GM13977 (cell line): ENCODE measurements around the gene TXNRD1.

Source experiments
- DNase-seq: peaks from one replicate; pipeline ENCODE4 v3.0.0; 2012; ENCODE audit warnings: low spot score
- CTCF ChIP-seq: IDR thresholded peaks from 2 replicates; pipeline ENCODE4 v1.5.1; 2012; ENCODE audit warnings: mild to moderate bottlenecking, control low read depth; ENCODE audit not compliant: insufficient read depth; ENCODE audit errors: extremely low read depth, missing control alignments
- in situ Hi-C: fragments of 300-500 bp; cut with MboI; formaldehyde crosslinking; loops from one replicate; pipeline ENCODE4 v1.12.0; 2022; ENCODE audit warnings: low sequenced_read_pairs, low pct_unique_long_range_greater_than_20kb, mixed read lengths, inconsistent platforms; ENCODE audit not compliant: unreplicated experiment

TXNRD1 gene

GRCh38 chr12:104351057-104351983 is 135.7 kb downstream of the TXNRD1 start:
- no peak for TF ChIP-seq CTCF
- no peak for DNase-seq
- in situ Hi-C loops: loop anchor here (5.0 kb wide), 1 partner anchor 139 kb away; no protein-coding TSS in a partner anchor

GRCh38 chr12:104352106-104352713 is 136.6 kb downstream of the TXNRD1 start:
- TF ChIP-seq CTCF: no peak
- in situ Hi-C loops: loop anchor here (5.0 kb wide), 1 partner anchor 140 kb away; no protein-coding TSS in a partner anchor
- no peak for DNase-seq

GRCh38 chr12:104353012-104353981 is 137.7 kb downstream of the TXNRD1 start:
- no peak for TF ChIP-seq CTCF
- peak; percentile 61 for DNase-seq
- in situ Hi-C loops: loop anchor here (5.0 kb wide), 1 partner anchor 141 kb away; no protein-coding TSS in a partner anchor

- no peak for TF ChIP-seq CTCF
- DNase-seq: no peak
- in situ Hi-C loops: loop anchor here (5.0 kb wide), 1 partner anchor 142 kb away; no protein-coding TSS in a partner anchor
Measured at GRCh38 chr12:104354167-104354867, 138.7 kb downstream of the TXNRD1 start.

GRCh38 chr12:104354868-104355570 is 139.4 kb downstream of the TXNRD1 start:
- in situ Hi-C loops: loop anchor here (5.0 kb wide), 1 partner anchor 143 kb away; no protein-coding TSS in a partner anchor
- no peak for TF ChIP-seq CTCF
- no peak for DNase-seq
